Measurements from ENCODE around the gene FABP6.

FABP6 gene

DNA sequence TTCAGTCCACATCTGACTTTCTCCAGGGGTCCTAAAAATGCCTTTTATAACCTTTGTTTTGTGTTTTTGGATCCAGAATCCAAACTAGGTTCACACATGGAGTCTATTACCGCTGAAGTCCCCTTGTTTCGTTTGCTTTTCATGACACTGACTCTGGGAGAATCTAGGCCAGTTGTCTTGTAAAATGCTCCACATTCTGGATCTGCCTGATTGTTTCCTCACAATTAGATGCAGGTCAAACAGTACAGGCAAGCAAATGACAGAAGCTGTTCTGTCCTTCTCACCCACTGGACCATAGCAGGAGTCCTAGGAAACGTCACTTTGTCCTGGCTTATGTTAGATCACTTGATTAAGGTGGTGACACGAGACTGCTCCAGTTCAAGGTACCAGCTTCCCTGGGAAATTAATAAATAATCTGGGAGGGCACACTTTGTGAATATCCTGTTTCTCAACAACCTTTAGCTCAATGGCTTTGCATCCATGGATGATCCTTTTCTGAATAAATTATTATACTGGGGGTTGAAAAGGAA lies 34.1 kb downstream of the FABP6 start:
- DNase-seq: no peak

GRCh38 chr5:160266044-160266443 lies 36.7 kb downstream of the FABP6 start:
- no peak for DNase-seq

DNA sequence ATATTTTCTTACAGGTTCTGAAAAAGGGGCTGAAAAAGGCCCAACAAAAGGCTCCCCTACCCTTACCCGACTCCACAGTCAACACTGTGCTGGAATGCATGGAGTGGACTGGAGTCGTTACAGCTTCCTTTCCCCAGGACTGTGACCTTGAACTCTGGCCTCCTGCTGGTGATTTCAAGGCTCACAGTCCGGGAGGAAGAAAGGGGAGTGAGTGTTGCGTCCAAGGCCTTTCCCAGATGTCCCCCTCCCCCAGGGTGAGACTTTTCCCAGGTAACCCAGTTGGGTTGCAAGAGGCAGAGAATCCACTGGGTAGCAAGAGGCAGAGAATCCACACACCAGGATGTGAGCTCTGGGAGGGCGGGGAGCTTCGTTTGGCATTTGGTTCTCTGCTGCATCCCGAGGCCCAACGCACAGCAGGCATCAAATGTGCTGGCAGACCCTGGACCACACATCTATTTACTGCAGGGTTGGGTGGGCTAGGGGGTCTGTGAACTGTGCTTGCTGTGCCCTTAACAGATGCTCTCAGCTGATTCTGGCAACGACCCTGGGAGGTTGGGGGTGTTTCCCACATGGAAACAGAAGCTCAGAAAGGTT lies 37.5 kb downstream of the FABP6 start:
- no peak for DNase-seq

DNA sequence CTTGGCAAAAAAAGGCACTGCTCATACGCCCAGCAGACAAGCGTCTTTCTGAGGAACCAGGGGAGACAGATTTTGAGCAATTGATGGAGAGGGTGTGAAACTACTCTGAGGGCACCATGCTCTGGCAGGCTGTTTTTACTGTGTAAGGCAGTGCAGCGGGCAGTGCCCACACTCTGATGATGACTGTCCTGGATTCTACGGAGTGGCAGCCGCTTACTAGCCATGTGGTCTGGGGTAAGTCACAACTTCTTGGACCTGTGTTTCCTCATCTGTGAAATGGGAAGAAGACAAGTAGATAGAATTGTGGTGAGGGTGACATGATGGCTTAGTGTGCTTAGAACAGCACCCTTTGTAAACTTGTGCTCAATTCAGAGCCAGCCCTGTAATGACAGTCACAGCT lies 38.8 kb downstream of the FABP6 start:
- DNase-seq: no peak

- DNase-seq: no peak
Observed at GRCh38 chr5:160269017-160269416, 39.7 kb downstream of the FABP6 start.

GRCh38 chr5:160270704-160271103 lies 41.4 kb downstream of the FABP6 start:
- no peak for DNase-seq

- peak; percentile 61 for DNase-seq
Observed at GRCh38 chr5:160271396-160271795, 42.1 kb downstream of the FABP6 start.

DNA sequence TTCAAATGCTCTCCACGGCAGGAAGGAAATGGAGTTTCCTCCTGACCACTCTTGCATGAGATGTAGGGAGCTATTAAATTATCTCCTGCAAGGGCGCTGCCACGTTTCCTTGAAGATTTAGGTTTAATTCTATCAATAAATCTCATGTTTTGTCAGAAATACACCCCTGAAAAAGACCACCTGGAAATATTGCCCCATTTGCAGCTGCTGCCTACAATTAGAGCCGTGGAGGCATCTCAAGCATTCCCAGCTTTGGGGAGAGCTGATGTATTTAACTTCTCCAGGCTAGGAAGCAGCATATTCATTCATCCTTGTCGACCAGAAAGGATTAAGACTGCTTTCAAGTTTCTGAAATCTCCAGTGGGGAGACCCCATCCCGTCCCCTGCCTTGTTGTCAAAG lies 42.5 kb downstream of the FABP6 start:
- no peak for DNase-seq

GRCh38 chr5:160272264-160272663 lies 43.0 kb downstream of the FABP6 start:
- DNase-seq: no peak

- peak; percentile 11 for DNase-seq
Observed at GRCh38 chr5:160272889-160273288, 43.6 kb downstream of the FABP6 start.

DNA sequence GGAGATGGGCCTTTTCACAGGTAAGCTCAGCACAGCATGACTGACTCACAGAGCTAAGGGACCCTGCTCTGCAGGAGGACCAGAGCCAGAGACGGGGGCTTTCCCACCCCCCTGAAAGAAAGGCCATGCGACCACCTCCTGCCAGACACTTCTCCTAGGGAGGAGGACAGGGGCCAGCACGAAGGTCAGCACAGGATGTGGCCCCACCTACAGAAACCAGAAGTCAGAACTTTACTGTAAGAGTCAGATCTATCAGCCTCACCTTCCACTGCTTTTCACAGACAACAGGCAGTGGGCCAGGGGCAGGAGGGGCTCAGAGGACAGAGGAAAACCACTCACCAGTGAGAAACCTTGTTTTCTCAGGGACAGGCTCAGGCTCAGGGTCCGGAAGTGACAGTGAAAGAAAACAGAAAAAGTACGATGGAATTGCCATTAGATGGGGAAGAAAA lies 45.2 kb downstream of the FABP6 start:
- no peak for DNase-seq

DNA sequence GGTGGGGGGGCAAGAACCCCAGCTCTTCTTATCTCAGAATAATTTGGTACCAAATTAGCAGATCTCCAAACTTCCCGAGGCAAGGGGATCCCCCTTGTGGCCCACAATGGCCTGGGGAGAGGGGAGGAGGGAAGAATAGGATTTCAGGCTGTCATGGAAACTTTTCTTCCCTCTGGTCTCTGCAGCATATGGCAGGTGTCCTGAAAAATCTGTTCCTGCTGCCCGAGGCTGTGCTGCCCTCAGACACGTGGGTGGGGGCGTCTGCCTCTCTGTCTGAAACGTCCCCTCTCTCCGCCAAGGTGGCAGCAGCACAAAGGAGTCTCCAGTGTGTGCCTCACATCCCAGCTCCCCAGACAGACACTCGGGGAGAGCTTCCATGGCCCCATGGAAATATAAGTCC lies 49.0 kb downstream of the FABP6 start:
- no peak for DNase-seq

- no peak for DNase-seq
Observed at GRCh38 chr5:160280384-160281095, 51.2 kb downstream of the FABP6 start.

GRCh38 chr5:160281275-160281674 lies 52.0 kb downstream of the FABP6 start:
- DNase-seq: no peak

- DNase-seq: no peak
Observed at GRCh38 chr5:160284291-160284873, 55.1 kb downstream of the FABP6 start.

- DNase-seq: no peak
Observed at GRCh38 chr5:160285316-160285715, 56.0 kb downstream of the FABP6 start.

GRCh38 chr5:160286947-160287346 lies 57.6 kb downstream of the FABP6 start:
- DNase-seq: no peak

DNA sequence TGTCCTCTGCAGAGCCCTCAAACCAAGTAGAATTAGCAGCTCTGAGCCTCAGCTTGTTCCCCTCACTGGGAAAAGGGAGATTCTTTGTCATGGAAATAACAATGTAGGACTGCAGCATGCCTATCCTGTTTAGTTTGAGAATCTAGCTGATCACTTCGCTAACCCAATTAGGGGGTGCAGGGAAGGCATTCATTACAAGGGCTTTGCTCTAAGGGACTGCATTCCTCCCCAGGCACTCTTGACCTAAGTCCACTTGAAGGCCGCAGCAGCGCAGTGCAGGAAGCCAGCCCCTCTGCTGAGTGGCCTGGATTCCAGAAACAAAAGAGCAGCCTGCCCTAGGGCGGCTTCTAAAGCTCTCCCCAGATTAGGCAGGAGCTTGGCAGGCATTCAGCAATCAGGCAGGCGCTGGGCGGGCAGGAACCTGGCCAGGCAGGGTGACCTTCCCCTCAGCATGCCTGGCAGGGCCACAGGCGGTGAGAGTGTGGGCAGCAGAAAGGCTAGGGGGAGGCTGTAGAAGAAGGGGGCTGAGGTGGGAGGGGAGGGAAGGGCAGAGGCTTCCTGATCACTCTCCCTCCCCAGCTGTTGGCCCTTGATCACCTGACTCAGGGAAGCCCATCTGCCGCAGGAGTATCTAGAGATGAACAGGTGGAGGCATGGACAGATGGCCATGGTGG lies 58.2 kb downstream of the FABP6 start:
- DNase-seq: peak; percentile 21

Measured in NCI-H510A treated with DMSO at 0.1 percent for 48 hours (cell line).